Left colon (tissue), 2 donors: ENCODE results near the gene BTAF1. TPM values are rescaled to one million over a fixed set of nuclear protein-coding genes. Genes with fewer than 3 reads are reported as not detected.

Experiments used
- ATAC-seq: fragments of 200-7000 bp; cut with Tn5 transposase; one replicate; pipeline ENCODE4 v1.9.1; 2020; ENCODE audit warnings: mild to moderate bottlenecking, moderate library complexity
- DNase-seq, 2 donors: peaks; one replicate each; pipeline ENCODE4 v3.0.0-alpha.2; 2020
- intact Hi-C, 2 donors: fragments of 100-400 bp; cut with DNase I in 1 of 2; cut with micrococcal nuclease in 1 of 2; formaldehyde crosslinking; loops; one replicate each; pipeline versions ENCODE4 v1.11.2 to v1.14.0; 2022; cut with DNase I, micrococcal nuclease
- total RNA-seq, 2 donors: library from RNA; stranded (reverse); fragmentation: NEBNext Ultra II Directional; extraction: Animal tissue kit (Norgen Biotek cat#: 25700); gene quantifications; one replicate each; pipeline ENCODE4 v1.2.1, GENCODE V29; 2021
- donor health status: DM: no; HTN: no; CAD: no.
- donor health status: DM: yes; HTN: yes; CAD: no.

BTAF1 gene
- total RNA-seq, 2 donors from 2014 or later, result 24.9 to 29.7 TPM

- intact Hi-C loops, result no loop called here
- DNase-seq (no peak), ATAC-seq (no peak)
Measured at GRCh38 chr10:91969297-91969696, 45.7 kb downstream of the BTAF1 start.

GRCh38 chr10:91974960-91975359, 51.4 kb downstream of the BTAF1 start:
- no peak for DNase-seq
- intact Hi-C loops, result no loop called here
- ATAC-seq, result no peak

- intact Hi-C loops, result no loop called here
- ATAC-seq (no peak), DNase-seq (no peak)
Measured at GRCh38 chr10:91975438-91975837, 51.9 kb downstream of the BTAF1 start.

- DNase-seq (no peak), ATAC-seq (no peak)
- intact Hi-C loops, result no loop called here
Measured at GRCh38 chr10:91976317-91977051, 52.9 kb downstream of the BTAF1 start.

- no peak for DNase-seq
- ATAC-seq, result no peak
- intact Hi-C loops, result no loop called here
Measured at GRCh38 chr10:91977491-91977890, 53.9 kb downstream of the BTAF1 start.

GRCh38 chr10:91978585-91978984, 55.0 kb downstream of the BTAF1 start:
- ATAC-seq, result no peak
- intact Hi-C loops, result no loop called here

GRCh38 chr10:91980319-91980718, 56.7 kb downstream of the BTAF1 start:
- DNase-seq (no peak), ATAC-seq (no peak)
- intact Hi-C loops, result no loop called here

More at GRCh38 chr10:91978585-91978984, 55.0 kb downstream of the BTAF1 start:
- DNase-seq, result no peak

GRCh38 chr10:91983416-91983815, 59.8 kb downstream of the BTAF1 start:
- intact Hi-C loops, result no loop called here
- DNase-seq (no peak), ATAC-seq (no peak)

- intact Hi-C loops, result no loop called here
- DNase-seq (no peak), ATAC-seq (no peak)
Measured at GRCh38 chr10:91987397-91988037, 63.9 kb downstream of the BTAF1 start.

GRCh38 chr10:91992031-91992430, 68.5 kb downstream of the BTAF1 start:
- ATAC-seq, result peak; percentile 95
- intact Hi-C loops, result no loop called here
- DNase-seq, result no peak

GRCh38 chr10:91996266-91996665, 72.7 kb downstream of the BTAF1 start:
- no peak for DNase-seq
- no peak for ATAC-seq
- intact Hi-C loops, result no loop called here

- DNase-seq, result no peak
- intact Hi-C loops, result no loop called here
- ATAC-seq, result no peak
Measured at GRCh38 chr10:92001581-92001980, 78.0 kb downstream of the BTAF1 start.

- no peak for DNase-seq
- ATAC-seq, result no peak
- intact Hi-C loops, result no loop called here
Measured at GRCh38 chr10:92001995-92002394, 78.4 kb downstream of the BTAF1 start.

GRCh38 chr10:92003258-92003657, 79.7 kb downstream of the BTAF1 start:
- DNase-seq (no peak), ATAC-seq (no peak)
- intact Hi-C loops, result no loop called here

GRCh38 chr10:92005978-92006377, 82.4 kb downstream of the BTAF1 start:
- intact Hi-C loops, result no loop called here
- DNase-seq (no peak), ATAC-seq (no peak)

- intact Hi-C loops, result no loop called here
- ATAC-seq (no peak), DNase-seq (no peak)
Measured at GRCh38 chr10:92009445-92009844, 85.9 kb downstream of the BTAF1 start.

- ATAC-seq (no peak), DNase-seq (no peak)
- intact Hi-C loops, result no loop called here
Measured at GRCh38 chr10:92010047-92010735, 86.6 kb downstream of the BTAF1 start.

GRCh38 chr10:92011560-92012214, 88.1 kb downstream of the BTAF1 start:
- no peak for DNase-seq
- ATAC-seq, result no peak
- intact Hi-C loops, result no loop called here

- intact Hi-C loops, result no loop called here
- DNase-seq (no peak), ATAC-seq (no peak)
Measured at GRCh38 chr10:92014620-92015019, 91.0 kb downstream of the BTAF1 start.

- DNase-seq (no peak), ATAC-seq (no peak)
- intact Hi-C loops, result no loop called here
Measured at GRCh38 chr10:92024700-92025099, 101.1 kb downstream of the BTAF1 start.
